HG03521 (cell line): ENCODE data around the gene PRKCD.

Experiments used
- ATAC-seq: cut with Tn5 transposase; IDR thresholded peaks from one replicate; pipeline ENCODE4 v1.9.1; 2021; ENCODE audit warnings: mild to moderate bottlenecking, moderate library complexity; ENCODE audit not compliant: unreplicated experiment

The PRKCD gene

GRCh38 chr3:53188720-53189119 is 27.7 kb downstream of the PRKCD start:
- no peak for ATAC-seq

GRCh38 chr3:53189276-53189675 is 28.3 kb downstream of the PRKCD start:
- ATAC-seq: no peak

DNA sequence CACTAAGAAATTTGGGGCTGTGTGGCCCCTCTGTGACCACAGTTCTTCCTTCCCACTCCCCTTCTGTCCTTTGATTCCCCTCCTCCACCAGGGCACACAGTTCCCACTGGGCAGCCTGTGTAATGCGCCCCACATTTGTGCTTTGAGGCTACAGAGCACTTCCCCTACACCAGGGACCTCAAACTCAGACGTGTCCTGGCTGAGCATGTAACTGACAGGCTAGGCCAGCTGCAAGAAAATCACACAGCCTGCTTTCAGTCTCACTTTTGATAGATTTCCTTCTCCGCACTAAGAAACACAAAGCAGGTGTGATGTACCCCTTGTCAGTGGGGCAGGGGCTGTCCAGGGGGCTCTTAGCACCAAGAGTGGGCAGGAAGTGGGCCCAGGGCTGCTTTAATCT is 29.6 kb downstream of the PRKCD start:
- ATAC-seq: peak; percentile 39

GRCh38 chr3:53191836-53192480 is 30.9 kb downstream of the PRKCD start:
- no peak for ATAC-seq

DNA sequence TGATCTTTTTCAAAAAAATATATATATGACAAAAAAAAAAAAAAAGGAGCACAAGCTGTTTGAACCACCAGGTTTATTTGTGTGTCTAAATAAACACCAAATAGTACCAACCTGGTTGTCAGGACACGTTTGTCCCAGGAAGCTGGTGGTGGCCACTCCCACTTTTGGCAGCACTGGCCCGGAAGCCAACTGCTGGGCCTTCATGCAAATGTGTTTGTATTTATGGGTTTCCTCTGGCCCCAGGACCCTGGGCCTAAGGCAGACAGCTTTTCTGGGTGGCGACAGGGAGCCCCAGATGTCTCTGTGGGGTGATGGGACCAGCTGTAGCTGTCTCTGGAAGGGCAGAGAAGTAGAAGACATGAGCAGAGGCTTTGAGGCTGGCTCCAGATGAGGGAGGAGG is 31.6 kb downstream of the PRKCD start:
- peak; percentile 38 for ATAC-seq

DNA sequence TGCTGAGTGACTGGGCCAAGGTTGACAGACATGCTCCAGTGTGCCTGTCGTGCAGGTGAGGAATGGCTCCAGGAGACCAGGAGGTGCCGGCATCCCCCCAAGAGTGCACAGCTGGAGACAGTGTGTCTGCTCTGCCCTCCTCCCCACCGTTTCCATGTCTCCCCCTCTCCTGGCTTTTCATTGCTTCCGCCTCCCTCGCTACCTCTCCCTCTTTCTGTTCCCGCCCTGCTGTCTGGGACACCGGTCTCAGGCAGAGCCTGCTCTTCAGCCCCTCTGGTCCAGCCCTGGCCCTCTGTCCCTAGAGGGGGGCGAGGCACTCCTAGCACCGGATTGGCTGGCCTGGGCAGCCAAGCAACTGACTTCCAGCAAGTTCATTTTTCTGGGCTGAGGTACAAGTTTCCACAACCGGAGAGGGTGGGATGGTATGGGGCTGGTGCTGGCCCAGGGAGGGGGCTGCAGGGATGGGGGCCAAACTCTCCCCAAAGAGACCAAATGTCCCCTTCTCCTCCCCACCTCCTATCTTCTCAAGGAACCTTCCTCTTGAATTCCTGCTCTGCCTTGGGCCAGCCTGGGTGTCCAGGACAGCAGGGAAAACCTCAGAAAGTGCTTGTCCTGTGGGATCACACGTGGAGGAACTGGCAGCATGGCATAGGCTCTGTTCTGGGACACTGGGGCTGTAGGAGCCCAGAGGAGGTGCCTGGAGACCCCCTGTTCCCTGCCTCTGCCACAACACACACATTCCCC is 32.6 kb downstream of the PRKCD start:
- ATAC-seq: no peak

- no peak for ATAC-seq
These were observed 33.4 kb downstream of the PRKCD start for GRCh38 chr3:53194210-53195065.

DNA sequence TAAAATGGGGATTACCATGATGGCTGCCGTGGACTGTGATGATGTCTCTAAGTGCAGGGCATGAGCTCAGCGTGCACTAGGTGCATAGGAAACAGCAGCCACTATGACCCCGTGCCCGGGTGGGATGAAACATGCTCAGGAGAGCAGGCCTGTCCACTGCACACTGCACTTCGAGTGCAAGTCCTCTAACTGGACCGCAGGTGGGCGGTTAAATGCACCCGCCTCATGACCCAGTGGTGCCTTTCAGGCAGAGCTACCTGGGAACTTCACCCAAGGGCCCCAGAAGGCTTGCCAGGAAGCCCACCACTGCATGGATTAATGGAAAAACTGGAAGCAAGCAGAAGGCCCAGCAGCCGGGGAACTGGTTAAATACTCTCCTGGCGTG is 34.0 kb downstream of the PRKCD start:
- ATAC-seq: no peak

- ATAC-seq: no peak
These were observed 34.9 kb downstream of the PRKCD start for GRCh38 chr3:53195602-53196574.

- ATAC-seq: no peak
These were observed 35.8 kb downstream of the PRKCD start for GRCh38 chr3:53196575-53197407.

DNA sequence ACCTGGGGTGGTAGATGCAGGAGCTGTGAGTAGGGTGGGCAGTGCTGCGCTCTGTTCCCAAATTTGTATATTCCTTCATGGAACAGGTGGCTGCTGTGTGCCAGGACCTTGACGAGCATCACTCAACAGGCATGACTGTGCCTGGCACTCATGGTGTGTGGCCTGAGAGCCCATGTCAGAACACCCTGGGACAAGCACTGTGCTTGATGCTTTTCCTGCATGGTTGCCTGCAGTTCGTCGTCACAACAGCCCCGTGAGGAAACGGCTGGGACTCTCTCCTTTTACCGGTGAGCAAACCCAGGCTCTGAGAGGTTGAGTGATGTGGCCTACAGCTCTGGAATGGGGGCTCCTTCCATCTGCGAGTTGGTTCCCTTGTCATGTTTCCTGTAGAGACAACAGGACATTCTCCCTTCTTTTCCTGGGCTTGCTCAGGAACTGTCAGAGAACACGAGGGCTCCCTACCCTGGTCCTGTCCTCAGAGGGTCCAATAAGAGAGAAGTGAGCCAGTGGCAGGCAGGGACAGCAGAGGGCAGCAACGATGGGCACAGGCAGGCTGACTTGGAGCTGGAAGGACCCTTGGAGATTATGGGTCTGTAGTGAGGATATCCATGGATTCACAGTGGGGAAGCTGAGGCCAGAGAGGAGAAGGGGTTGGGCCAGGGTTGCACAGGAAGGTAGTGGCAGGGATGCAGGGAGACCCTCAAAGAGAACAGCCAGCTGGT is 37.4 kb downstream of the PRKCD start:
- no peak for ATAC-seq

DNA sequence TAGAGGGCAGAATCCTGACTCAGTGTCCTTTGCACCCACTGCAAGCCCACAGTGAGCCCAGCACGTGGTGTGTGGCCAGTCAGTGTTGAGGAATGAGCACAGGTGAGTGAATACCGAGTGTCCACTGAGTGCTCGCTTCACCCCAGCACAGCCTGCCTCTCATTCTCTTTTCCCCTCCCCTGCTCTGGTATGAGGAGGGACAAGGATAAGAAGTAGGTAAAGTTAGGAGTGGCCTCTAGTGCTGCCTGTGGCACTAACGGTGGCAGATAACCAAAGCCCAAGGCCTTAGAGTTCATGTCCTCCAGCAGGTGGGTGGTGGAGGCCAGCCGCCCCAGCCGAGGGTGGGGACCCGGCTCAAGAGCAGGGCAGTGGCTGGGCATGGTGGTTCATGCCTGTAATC is 38.0 kb downstream of the PRKCD start:
- ATAC-seq: no peak

DNA sequence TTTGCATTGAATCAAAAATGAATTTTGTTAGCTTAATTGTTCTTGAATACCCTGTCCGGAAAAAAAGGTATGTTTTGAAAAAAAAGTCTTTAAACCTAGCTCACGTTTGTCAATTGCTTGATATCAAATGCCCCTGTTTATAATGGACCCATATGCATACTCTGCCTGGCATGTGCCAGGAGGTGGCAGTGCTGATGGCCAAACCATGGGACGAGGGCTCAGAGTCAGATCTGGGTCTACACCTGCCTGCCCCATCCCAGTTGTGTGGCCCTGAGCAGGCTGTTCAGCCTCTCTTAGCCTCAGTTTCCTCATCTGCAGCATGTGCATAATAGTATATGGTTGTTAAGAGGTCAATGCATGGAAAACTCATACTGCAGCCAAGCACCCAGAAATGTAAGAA is 38.8 kb downstream of the PRKCD start:
- ATAC-seq: no peak

- ATAC-seq: no peak
These were observed 39.8 kb downstream of the PRKCD start for GRCh38 chr3:53200501-53201498.

DNA sequence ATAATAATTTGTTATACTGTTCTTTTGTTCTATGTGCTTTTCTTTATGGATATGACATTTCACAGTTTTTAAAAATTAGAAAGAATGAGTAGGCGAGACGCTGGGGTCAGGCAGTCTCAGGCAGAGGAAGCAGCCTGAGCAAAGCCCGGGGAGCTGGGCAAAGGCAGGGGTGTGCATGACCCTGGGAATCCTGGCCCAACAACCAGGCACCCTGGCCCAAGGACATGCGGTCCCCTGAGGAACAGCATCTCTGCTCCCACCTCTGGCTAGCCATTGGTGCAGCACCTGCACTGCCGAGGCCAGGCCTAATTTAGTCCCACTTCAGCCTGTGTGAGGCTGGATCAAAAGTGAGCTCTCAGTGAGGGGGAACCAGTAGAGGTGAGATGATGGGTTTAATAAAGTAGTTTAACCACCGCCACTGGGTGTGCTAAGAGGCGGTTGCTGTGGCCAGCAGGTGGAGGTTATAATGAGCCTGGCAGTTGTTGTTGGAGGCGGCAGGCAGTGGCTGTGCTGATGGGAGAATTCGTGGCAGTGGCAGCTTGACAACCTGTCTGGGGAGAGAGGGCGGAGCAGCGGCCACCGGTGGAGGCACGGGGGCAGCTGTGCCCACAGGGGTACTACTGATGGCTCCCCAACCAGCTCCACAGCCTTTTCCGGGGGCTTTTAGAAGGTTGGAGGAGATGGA is 41.5 kb downstream of the PRKCD start:
- no peak for ATAC-seq

DNA sequence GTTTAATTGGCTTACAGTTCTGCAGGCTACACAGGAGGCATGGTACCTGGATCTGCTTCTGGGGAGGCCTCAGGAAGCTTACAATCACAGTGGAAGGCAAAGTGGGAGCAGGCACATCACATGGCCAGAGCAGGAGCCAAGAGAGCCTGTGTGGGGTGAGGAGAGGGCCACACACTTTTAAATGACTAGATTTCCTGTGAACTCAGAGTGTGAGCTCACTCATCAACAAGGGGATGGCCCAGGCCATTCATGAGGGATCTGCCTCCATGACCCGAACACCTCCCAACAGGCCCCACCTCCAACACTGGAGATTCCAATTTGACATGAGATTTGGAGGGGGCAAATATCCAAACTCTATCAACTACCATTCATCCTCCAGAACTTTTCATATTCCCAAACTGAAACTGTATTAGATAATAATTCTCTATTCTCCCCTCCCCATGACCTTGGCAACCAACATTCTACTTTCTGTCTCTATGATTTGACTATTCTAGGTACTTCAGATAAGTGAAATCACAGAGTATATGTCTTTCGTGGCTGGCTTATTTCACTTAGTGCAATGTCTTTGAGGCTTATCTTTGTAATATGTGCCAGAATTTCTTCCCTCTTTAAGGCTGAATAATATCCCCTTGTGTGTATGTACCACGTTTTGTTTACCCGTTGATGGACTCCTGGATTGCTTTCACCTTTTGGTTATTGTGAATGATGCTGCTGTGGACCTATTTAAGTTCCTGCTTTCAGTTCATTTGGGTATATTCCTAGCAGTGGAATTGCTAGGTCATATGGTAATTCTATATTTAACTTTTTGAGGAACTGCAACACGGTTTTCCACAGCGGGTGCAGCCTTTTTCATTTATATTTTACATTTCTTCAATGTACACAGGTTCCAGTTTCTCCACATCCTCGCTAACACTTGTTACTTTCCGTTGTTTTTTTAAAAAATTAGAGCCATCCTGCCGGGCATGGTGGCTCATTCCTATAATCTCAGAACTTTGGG is 51.0 kb downstream of the PRKCD start:
- ATAC-seq: no peak
